Measurements from ENCODE around the gene BPIFB2. TPM values are rescaled to one million over a fixed set of nuclear protein-coding genes. Genes with fewer than 3 reads are reported as not detected.

The BPIFB2 gene
- total RNA-seq, 1 donor from 2014 or later = not detected

DNA sequence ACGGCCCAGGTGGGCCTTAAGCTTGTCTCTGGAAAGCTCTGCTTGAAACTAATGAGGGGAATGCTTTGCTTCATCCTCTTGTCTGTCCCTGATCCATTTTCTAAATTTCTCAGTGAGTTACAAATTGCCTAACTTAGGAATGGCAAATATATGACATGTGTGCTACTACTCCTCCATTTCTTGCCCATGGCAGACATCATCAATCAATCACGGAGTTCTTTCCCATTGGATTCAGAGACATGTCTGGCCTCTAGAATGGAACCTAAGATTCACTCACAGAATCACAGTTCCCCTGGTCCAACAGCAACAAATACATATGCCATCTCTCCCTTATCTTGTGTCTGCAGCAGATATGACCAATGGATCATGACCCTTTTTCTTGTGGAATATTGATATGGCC is 65.3 kb downstream of the BPIFB2 start:
- Mint-ChIP-seq H3K27me3 (ENCODE audit: unreplicated experiment) (peaks cover 3% of the 10 kb centered on the region), H3K36me3 (ENCODE audit: low read depth, unreplicated experiment) (no peaks in the 10 kb centered on the region), H3K27ac (ENCODE audit: unreplicated experiment) (no peak overlapping the region), H3K4me3 (ENCODE audit: unreplicated experiment) (no peak overlapping the region), H3K4me1 (ENCODE audit: unreplicated experiment) (peaks cover 5% of the 10 kb centered on the region), H3K9me3 (ENCODE audit: unreplicated experiment) (no peaks in the 10 kb centered on the region)
- no peak for DNase-seq (ENCODE audit: low spot score)
- TF ChIP-seq, protein P1, sequence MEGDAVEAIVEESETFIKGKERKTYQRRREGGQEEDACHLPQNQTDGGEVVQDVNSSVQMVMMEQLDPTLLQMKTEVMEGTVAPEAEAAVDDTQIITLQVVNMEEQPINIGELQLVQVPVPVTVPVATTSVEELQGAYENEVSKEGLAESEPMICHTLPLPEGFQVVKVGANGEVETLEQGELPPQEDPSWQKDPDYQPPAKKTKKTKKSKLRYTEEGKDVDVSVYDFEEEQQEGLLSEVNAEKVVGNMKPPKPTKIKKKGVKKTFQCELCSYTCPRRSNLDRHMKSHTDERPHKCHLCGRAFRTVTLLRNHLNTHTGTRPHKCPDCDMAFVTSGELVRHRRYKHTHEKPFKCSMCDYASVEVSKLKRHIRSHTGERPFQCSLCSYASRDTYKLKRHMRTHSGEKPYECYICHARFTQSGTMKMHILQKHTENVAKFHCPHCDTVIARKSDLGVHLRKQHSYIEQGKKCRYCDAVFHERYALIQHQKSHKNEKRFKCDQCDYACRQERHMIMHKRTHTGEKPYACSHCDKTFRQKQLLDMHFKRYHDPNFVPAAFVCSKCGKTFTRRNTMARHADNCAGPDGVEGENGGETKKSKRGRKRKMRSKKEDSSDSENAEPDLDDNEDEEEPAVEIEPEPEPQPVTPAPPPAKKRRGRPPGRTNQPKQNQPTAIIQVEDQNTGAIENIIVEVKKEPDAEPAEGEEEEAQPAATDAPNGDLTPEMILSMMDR (IDR thresholded peaks at IDR 0.05; ENCODE audit: unreplicated experiment) = no peak

Other genes starting within 250 kb of the BPIFB2 start
- gene DNMT3B, start 245.3 kb upstream of the BPIFB2 start, total RNA-seq (ENCODE audit: unreplicated experiment) = 77.9 TPM
- gene MAPRE1, start 187.8 kb upstream of the BPIFB2 start, total RNA-seq (ENCODE audit: unreplicated experiment) = 131 TPM
- gene EFCAB8, start 148.8 kb upstream of the BPIFB2 start, total RNA-seq (ENCODE audit: unreplicated experiment) = 1.1 TPM
- gene SUN5, start 3.3 kb upstream of the BPIFB2 start, total RNA-seq (ENCODE audit: unreplicated experiment) = not detected
- gene BPIFB6, start 23.9 kb downstream of the BPIFB2 start, total RNA-seq (ENCODE audit: unreplicated experiment) = not detected
- not detected for gene BPIFB3, start 46.2 kb downstream of the BPIFB2 start, total RNA-seq (ENCODE audit: unreplicated experiment)
- 2.1 TPM for gene BPIFB4, start 71.9 kb downstream of the BPIFB2 start, total RNA-seq (ENCODE audit: unreplicated experiment)
- gene BPIFA2, start 160.5 kb downstream of the BPIFB2 start, total RNA-seq (ENCODE audit: unreplicated experiment) = not detected
- gene BPIFA3, start 209.6 kb downstream of the BPIFB2 start, total RNA-seq (ENCODE audit: unreplicated experiment) = not detected
- not detected for gene BPIFA1, start 228.3 kb downstream of the BPIFB2 start, total RNA-seq (ENCODE audit: unreplicated experiment)

Measured in endothelial cell (in vitro differentiated cells).